Coronary artery (tissue), 2 donors: ENCODE results near the gene PPM1N.

Source experiments
- DNase-seq: peaks from one replicate; pipeline ENCODE4 v3.0.0-alpha.2; 2017; ENCODE audit warnings: low spot score
- H3K27ac ChIP-seq, 2 donors: fragments of 200-600 bp; sonication (generic); one replicate each; pipeline ENCODE4 v1.5.1; 2016 to 2019
- H3K4me3 ChIP-seq: fragments of 200-600 bp; sonication (generic); 2 replicates; pipeline ENCODE4 v1.5.1; 2016; ENCODE audit warnings: mild to moderate bottlenecking, moderate library complexity
- TF ChIP-seq, protein P1 (sequence below): fragments of 200-600 bp; sonication (generic); IDR thresholded peaks from one replicate; pipeline ENCODE4 v1.5.1; 2019; ENCODE audit warnings: antibody characterized with exemption

Gene PPM1N

DNA sequence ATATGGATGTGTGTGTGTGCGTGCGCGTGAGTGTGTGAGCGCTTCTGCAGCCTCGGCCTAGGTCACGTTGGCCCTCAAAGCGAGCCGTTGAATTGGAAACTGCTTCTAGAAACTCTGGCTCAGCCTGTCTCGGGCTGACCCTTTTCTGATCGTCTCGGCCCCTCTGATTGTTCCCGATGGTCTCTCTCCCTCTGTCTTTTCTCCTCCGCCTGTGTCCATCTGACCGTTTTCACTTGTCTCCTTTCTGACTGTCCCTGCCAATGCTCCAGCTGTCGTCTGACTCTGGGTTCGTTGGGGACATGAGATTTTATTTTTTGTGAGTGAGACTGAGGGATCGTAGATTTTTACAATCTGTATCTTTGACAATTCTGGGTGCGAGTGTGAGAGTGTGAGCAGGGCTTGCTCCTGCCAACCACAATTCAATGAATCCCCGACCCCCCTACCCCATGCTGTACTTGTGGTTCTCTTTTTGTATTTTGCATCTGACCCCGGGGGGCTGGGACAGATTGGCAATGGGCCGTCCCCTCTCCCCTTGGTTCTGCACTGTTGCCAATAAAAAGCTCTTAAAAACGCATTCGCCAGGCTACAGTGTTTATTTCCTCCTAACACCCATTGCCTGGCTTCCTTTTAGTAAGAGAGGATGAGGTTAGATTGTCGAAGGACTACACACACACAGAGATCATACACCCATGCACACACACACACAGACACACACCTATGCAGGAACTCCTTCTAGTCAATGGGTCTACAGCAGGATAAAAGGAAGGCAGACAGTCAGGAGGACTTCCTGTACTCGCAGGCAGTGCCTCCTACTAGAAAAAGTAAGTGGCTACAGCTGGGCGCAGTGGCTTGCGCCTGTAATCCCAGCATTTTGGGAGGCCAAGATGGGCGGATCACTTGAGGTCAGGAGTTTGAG, 23.4 kb upstream of the PPM1N start:
- no peak for DNase-seq
- Histone ChIP-seq H3K4me3 (no peak overlapping the region), H3K27ac (no peak overlapping the region)
- TF ChIP-seq, protein P1, sequence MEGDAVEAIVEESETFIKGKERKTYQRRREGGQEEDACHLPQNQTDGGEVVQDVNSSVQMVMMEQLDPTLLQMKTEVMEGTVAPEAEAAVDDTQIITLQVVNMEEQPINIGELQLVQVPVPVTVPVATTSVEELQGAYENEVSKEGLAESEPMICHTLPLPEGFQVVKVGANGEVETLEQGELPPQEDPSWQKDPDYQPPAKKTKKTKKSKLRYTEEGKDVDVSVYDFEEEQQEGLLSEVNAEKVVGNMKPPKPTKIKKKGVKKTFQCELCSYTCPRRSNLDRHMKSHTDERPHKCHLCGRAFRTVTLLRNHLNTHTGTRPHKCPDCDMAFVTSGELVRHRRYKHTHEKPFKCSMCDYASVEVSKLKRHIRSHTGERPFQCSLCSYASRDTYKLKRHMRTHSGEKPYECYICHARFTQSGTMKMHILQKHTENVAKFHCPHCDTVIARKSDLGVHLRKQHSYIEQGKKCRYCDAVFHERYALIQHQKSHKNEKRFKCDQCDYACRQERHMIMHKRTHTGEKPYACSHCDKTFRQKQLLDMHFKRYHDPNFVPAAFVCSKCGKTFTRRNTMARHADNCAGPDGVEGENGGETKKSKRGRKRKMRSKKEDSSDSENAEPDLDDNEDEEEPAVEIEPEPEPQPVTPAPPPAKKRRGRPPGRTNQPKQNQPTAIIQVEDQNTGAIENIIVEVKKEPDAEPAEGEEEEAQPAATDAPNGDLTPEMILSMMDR, result no peak

DNA sequence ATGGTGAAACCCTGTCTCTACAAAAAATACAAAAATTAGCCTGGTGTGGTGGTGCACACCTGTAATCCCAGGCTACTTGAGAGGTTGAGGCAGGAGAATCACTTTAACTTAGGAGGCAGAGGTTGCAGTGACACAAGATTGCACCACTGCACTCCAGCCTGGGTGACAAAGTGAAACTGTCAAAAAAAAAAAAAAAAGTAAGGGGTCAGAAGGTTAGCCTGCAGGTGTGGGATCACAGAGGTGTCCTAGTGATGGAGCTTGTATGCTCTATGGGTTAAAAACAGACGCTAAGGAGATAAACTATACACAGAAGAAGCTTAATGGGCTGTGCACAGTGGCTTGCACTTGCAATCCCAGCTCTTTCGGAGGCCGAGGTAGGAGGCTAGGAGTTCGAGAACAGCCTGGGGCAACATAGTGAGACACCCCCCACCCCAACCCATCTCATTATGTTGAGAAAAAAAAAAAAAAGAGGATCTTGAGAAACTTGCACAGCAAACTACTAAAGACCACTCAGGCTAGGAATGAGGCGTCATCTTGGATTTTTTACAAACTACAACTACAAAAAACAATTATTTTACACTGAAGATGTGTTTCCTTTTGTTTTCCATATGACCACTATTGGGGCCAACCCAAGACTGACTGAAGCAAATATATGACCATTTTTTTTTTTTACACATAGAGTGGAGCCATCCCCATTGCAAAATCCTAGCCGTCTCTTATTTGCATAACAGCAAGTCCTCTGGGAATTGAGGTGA, 22.5 kb upstream of the PPM1N start:
- no peak for DNase-seq
- H3K4me3 ChIP-seq, result no peak overlapping the region

DNA sequence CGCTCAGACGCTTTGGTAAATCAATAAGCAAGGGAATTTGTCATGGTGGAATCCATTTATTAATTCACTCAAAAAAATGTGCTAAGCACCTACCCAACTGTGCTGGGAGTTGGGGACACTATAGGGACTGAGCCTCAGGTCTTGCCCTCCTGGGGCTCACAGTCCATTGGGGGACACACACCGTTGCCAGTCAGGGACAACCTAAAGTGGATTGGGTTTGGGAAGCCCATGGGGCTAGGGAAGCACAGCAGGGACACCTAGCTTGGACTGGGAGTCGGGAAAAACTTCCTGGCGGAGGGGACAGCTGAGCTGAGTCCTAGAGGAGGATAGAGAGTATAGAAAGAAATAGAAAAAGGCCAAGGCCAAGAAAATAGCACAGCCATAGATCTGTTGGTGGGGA, 21.9 kb upstream of the PPM1N start:
- no peak overlapping the region for H3K4me3 ChIP-seq
- no peak overlapping the region for H3K27ac ChIP-seq
- TF ChIP-seq, protein P1, result no peak
- DNase-seq, result no peak

More for the DNA sequence above, 22.5 kb upstream of the PPM1N start:
- no peak overlapping the region for H3K27ac ChIP-seq
- TF ChIP-seq, protein P1, result no peak

DNA sequence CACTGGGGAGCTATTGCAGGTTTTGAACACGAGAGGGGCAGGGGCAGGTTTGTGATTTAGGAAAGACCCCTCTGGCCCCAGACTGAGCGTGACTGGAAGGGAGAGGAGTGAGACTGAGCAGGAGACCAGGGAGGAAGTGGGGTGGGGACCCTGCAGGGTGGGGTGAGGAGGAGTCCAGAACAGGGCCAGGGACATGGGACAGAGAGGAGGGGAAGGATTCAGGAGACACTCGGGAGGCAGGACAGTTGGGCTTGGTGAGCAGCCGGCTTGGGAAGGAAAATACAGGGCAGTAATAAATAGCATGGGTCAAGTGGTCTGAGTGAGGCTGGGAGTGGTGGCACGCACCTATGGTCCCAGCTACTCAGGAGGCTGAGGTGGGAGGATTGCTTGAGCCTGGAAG, 21.1 kb upstream of the PPM1N start:
- TF ChIP-seq, protein P1, result no peak
- Histone ChIP-seq H3K27ac (no peak overlapping the region), H3K4me3 (no peak overlapping the region)
- no peak for DNase-seq

DNA sequence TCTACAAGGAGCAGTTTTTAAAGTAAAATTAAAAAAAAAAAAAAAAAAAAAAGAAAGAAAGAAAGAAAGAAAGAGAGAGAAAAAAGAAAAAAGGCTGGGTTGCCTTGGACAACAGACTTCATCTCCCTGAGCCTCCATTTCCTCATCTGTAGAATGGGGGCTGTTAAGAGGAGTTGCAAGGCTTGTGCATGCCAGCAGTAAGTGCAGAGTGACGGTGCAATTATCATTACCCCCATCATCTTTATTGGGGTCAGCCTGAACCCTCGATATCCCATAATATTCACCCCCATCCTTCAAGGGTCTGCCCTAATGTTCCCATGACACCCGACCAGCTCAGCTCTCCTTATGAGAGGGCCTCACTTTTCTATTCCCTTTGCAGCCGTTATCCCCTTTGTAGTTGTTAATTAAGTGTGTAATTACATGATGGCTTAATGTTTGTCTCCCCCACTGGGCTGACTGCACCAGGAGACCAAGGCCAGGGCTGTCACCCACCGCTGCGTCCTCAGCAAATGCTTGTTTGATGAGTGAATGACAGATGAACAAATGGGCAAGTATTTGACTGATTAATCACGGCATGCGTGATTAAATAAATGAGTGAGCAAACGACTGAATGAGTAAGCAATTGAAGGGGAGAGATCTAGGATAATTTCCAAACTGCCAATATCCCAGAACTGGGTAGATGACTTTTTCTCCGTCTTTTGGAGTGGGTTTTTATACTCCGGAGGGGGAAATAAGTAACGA, 20.4 kb upstream of the PPM1N start:
- peak overlapping the region; percentile 69 for H3K4me3 ChIP-seq
- H3K27ac ChIP-seq, result peak overlapping the region; percentile 92 to 95
- no peak for DNase-seq
- TF ChIP-seq, protein P1, result no peak

DNA sequence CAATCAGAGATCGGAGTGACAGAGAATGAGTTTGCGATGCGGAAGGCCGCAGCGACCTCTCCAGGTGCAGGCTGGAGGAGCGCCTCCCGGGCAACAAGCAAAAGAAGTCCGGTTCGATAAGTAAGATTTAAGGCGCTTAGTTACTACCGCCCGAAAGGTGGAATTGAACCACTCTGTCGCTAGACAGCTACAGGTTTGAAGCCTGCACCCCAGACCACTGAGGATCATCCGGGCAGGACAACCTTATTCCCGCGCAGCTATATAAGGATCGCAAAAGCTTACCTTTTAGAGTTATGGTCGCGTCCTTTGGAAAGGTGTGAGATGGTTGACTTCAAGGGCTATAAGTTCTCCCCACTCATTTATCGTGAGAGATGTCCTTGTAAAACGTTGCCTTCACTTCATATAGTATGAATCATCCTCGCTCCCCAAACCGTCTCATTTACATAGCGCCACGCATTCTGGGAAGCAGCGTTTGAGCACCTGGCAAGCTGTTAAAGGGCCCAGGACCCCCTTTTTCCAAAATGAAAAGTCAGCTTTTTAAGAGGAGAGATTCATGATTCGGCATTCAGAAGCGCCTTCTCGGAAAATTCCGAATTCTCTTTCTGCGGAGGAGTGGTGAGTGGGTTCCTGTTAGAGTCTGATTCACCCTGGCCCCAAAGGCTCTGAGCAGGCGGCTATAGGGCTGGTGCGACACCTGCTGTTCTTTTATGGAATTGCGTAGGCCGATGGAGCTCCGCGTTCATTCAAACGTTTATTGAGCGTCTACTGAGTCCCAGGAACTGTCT, 19.6 kb upstream of the PPM1N start:
- H3K4me3 ChIP-seq, result peak overlapping the region; percentile 69
- TF ChIP-seq, protein P1, result peak; percentile 98

More for the DNA sequence above, 19.6 kb upstream of the PPM1N start:
- DNase-seq, result peak; percentile 92
- H3K27ac ChIP-seq, result peak overlapping the region; percentile 92 to 95
